Loucy (cell line): ENCODE data around the gene NPAS1.
"Not testable (repeated sequence)": the region's sequence is repeated elsewhere in the genome, so short reads cannot be mapped to it uniquely, and the experiment has no call there.

Experiments used
- H2AFZ ChIP-seq: fragments of 200-600 bp; sonication (generic); 2 replicates; pipeline ENCODE4 v1.6.0; 2016; ENCODE audit warnings: antibody characterized with exemption, mild to moderate bottlenecking, low read length, moderate library complexity
- H3F3A ChIP-seq: fragments of 200-600 bp; 2 replicates; pipeline ENCODE4 v1.6.0; 2016; ENCODE audit warnings: antibody characterized with exemption, low read depth, mild to moderate bottlenecking
- H3K27me3 ChIP-seq: fragments of 200-600 bp; sonication (generic); 2 replicates; pipeline ENCODE4 v1.6.1; 2014; ENCODE audit warnings: low read length, mild to moderate bottlenecking; ENCODE audit not compliant: insufficient read depth, poor library complexity, severe bottlenecking
- H3K36me3 ChIP-seq: fragments of 200-600 bp; sonication (generic); 2 replicates; pipeline ENCODE4 v1.6.1; 2016; ENCODE audit warnings: low read length; ENCODE audit not compliant: insufficient read depth
- H3K4me1 ChIP-seq: fragments of 200-600 bp; sonication (generic); 2 replicates; pipeline ENCODE4 v1.5.1; 2014; ENCODE audit warnings: low read length, mild to moderate bottlenecking; ENCODE audit not compliant: insufficient read depth, poor library complexity, severe bottlenecking
- H3K4me2 ChIP-seq: fragments of 200-600 bp; sonication (generic); 2 replicates; pipeline ENCODE4 v1.6.0; 2014; ENCODE audit warnings: antibody characterized with exemption, low read length, low read depth, mild to moderate bottlenecking; ENCODE audit not compliant: poor library complexity, severe bottlenecking
- H3K4me3 ChIP-seq: fragments of 200-600 bp; sonication (generic); 2 replicates; pipeline ENCODE4 v1.5.1; 2014; ENCODE audit warnings: low read length, mild to moderate bottlenecking, mixed read lengths; ENCODE audit not compliant: poor library complexity, severe bottlenecking
- H3K79me2 ChIP-seq: fragments of 200-600 bp; sonication (generic); 2 replicates; pipeline ENCODE4 v1.6.1; 2014; ENCODE audit warnings: low read length; ENCODE audit not compliant: insufficient read depth
- H3K9ac ChIP-seq: fragments of 200-600 bp; sonication (generic); 2 replicates; pipeline ENCODE4 v1.6.0; 2014; ENCODE audit warnings: mild to moderate bottlenecking, low read depth, low read length, moderate library complexity; ENCODE audit not compliant: poor library complexity, severe bottlenecking
- H3K9me2 ChIP-seq: fragments of 200-600 bp; sonication (generic); replicated peaks from 2 replicates; pipeline ENCODE4 v1.6.1; 2016; ENCODE audit warnings: low read depth, low read length, mixed read lengths
- H3K9me3 ChIP-seq: fragments of 200-600 bp; sonication (generic); 2 replicates; pipeline ENCODE4 v1.6.1; 2014; ENCODE audit warnings: mild to moderate bottlenecking, antibody characterized with exemption, low read length, low read depth; ENCODE audit not compliant: insufficient read depth
- H4K20me1 ChIP-seq: fragments of 200-600 bp; sonication (generic); 2 replicates; pipeline ENCODE4 v1.6.0; 2014; ENCODE audit warnings: antibody characterized with exemption, low read length, mild to moderate bottlenecking; ENCODE audit not compliant: insufficient read depth, poor library complexity, severe bottlenecking
- EZH2phosphoT487 ChIP-seq: fragments of 200-600 bp; IDR thresholded peaks from 2 replicates; pipeline ENCODE4 v1.6.1; 2018; ENCODE audit warnings: antibody characterized with exemption, mild to moderate bottlenecking, moderate library complexity, borderline replicate concordance
- TF ChIP-seq, protein P1 (sequence below): fragments of 200-600 bp; sonication (generic); conservative IDR thresholded peaks from 2 replicates; pipeline ENCODE4 v1.5.1; 2014; ENCODE audit warnings: mild to moderate bottlenecking, antibody characterized with exemption, low read length

NPAS1 gene

DNA sequence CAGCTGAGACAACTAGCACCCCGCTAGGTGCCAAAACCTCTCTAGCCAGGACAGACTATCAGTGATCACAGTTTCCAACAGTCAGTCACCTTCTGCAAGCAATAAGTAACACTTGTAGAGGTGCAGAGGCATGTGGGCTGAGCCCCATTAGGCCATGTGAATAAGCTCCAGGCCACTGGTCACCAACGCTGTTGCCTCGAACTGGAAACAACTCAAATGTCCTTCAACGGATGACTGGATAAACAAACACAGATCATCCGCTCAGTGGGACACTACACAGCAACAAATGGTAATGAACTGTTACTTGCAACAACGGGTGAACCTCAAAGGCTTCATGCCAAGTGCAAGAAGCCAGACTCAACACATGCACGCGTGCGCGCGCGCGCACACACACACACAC lies 56.3 kb downstream of the NPAS1 start:
- Histone ChIP-seq H3K4me2 (no peak overlapping the region), H3K79me2 (peaks cover 25% of the 10 kb centered on the region), H3K27me3 (no peaks in the 10 kb centered on the region), H2AFZ (no peak overlapping the region), H3K9me3 (no peaks in the 10 kb centered on the region), H3K9ac (no peak overlapping the region), H3K4me3 (no peak overlapping the region), H3K36me3 (peaks cover 68% of the 10 kb centered on the region; the same call in 1 of the 2 replicates), H3F3A (no peaks in the 10 kb centered on the region), H4K20me1 (no peaks in the 10 kb centered on the region), H3K4me1 (peaks cover 5% of the 10 kb centered on the region), H3K9me2 (no peaks in the 10 kb centered on the region)
- no peak for TF ChIP-seq EZH2phosphoT487
- TF ChIP-seq, protein P1, sequence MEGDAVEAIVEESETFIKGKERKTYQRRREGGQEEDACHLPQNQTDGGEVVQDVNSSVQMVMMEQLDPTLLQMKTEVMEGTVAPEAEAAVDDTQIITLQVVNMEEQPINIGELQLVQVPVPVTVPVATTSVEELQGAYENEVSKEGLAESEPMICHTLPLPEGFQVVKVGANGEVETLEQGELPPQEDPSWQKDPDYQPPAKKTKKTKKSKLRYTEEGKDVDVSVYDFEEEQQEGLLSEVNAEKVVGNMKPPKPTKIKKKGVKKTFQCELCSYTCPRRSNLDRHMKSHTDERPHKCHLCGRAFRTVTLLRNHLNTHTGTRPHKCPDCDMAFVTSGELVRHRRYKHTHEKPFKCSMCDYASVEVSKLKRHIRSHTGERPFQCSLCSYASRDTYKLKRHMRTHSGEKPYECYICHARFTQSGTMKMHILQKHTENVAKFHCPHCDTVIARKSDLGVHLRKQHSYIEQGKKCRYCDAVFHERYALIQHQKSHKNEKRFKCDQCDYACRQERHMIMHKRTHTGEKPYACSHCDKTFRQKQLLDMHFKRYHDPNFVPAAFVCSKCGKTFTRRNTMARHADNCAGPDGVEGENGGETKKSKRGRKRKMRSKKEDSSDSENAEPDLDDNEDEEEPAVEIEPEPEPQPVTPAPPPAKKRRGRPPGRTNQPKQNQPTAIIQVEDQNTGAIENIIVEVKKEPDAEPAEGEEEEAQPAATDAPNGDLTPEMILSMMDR = no peak

DNA sequence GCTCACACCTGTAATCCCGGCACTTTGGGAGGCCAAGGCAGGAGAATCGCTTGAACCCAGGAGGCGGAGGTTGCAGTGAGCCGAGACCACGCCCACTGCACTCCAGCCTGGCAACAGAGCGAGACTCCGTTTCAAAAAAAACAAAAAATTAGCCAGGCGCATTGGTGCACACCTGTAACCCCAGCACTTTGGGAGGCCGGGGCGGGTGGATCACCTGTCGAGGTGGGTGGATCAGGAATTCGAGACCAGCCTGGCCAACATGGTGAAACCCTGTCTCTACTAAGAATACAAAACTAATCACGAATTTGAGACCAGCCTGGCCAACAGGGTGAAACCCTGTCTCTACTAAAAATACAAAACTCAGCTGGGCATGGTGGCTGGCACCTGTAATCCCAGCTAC lies 58.7 kb downstream of the NPAS1 start:
- H2AFZ ChIP-seq, H3K4me1 ChIP-seq, H3F3A ChIP-seq, H4K20me1 ChIP-seq, H3K27me3 ChIP-seq, H3K9me3 ChIP-seq, H3K4me2 ChIP-seq, H3K9ac ChIP-seq, H3K4me3 ChIP-seq, H3K9me2 ChIP-seq: not testable (repeated sequence)
- Histone ChIP-seq H3K36me3 (peaks cover 68% of the 10 kb centered on the region; the same call in 1 of the 2 replicates), H3K79me2 (peaks cover 25% of the 10 kb centered on the region)

DNA sequence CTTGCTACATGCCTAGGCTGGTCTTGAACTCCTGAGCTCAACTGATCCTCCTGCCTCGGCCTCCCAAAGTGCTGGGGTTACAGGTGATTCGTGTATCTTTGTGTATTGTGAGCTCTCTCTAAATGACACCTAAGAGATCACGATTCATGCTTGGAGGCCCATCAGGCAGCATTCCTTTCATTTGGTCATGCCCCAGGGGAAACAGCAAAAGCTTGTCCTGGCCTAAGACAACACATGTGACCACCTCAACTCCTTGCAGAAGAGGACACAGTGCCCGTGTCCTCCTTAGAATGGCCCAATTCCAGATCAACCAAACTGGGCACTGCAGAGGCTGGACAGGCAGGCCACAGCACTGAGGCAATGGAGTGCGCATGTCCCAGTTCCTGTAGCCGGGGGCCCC lies 61.5 kb downstream of the NPAS1 start:
- Histone ChIP-seq H3K9me2 (no peaks in the 10 kb centered on the region), H3K27me3 (no peaks in the 10 kb centered on the region), H3K4me1 (no peaks in the 10 kb centered on the region), H3K4me2 (no peak overlapping the region), H3K4me3 (no peak overlapping the region), H3K36me3 (peaks cover 69% of the 10 kb centered on the region; the same call in 1 of the 2 replicates), H4K20me1 (no peaks in the 10 kb centered on the region), H3K79me2 (peaks cover 3% of the 10 kb centered on the region), H3K9ac (no peak overlapping the region), H2AFZ (no peak overlapping the region), H3K9me3 (no peaks in the 10 kb centered on the region), H3F3A (no peaks in the 10 kb centered on the region)
- TF ChIP-seq EZH2phosphoT487 = no peak
- TF ChIP-seq, protein P1 = no peak

DNA sequence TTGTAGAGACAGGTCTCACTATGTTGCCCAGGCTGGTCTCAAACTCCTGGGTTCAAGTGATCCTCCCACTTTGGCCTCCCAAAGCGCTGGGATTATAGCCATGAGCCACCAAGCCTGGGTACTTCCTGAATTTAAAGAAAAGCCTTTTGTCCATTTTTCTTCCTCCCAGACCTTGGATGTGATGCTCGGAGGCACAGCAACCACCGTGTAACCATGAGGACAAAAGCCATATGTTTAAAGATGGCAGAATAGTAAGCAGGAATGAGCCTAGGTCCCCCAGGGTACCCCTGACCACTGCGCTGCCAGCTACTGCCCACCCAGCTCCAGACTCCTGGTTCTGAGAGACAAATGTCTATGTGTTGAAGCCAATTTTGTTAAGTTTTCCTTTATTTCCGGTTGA lies 62.9 kb downstream of the NPAS1 start:
- TF ChIP-seq, protein P1 = no peak
- TF ChIP-seq EZH2phosphoT487 = no peak
- Histone ChIP-seq H3K4me1 (no peaks in the 10 kb centered on the region), H3K9ac (no peak overlapping the region), H3F3A (no peaks in the 10 kb centered on the region), H3K79me2 (no peaks in the 10 kb centered on the region), H3K9me2 (no peaks in the 10 kb centered on the region), H3K4me3 (no peak overlapping the region), H4K20me1 (no peaks in the 10 kb centered on the region), H2AFZ (no peak overlapping the region), H3K4me2 (no peak overlapping the region), H3K27me3 (no peaks in the 10 kb centered on the region), H3K36me3 (peaks cover 78% of the 10 kb centered on the region; the same call in 1 of the 2 replicates), H3K9me3 (no peaks in the 10 kb centered on the region)
